Measurements from ENCODE around the gene PCDH10. TPM values are rescaled to one million over a fixed set of nuclear protein-coding genes. Genes with fewer than 3 reads are reported as not detected.

PCDH10 gene
- total RNA-seq, 1 donor from 2014 or later: not detected

DNA sequence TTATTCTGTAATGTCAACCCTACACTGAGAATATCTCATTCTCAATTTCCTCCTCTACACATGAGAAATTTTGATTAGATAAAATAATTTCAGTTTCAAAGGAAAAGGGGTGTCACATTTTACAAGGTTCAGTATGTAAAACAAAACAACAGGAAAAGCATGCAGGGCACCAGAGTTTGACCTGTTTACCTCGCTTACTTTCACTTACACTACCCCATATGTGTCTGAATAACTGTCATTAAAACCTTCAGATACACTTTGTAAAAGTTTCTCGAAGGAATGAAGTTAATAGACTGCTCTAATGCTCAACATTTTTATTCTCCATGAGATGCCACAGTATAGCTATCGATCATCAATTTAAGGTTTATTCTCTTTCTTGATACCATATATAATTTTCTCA is 12.3 kb upstream of the PCDH10 start:
- intact Hi-C loops (cut with micrococcal nuclease): no loop called here
- POLR2A ChIA-PET: no interaction called here
- TF ChIP-seq, protein P1, sequence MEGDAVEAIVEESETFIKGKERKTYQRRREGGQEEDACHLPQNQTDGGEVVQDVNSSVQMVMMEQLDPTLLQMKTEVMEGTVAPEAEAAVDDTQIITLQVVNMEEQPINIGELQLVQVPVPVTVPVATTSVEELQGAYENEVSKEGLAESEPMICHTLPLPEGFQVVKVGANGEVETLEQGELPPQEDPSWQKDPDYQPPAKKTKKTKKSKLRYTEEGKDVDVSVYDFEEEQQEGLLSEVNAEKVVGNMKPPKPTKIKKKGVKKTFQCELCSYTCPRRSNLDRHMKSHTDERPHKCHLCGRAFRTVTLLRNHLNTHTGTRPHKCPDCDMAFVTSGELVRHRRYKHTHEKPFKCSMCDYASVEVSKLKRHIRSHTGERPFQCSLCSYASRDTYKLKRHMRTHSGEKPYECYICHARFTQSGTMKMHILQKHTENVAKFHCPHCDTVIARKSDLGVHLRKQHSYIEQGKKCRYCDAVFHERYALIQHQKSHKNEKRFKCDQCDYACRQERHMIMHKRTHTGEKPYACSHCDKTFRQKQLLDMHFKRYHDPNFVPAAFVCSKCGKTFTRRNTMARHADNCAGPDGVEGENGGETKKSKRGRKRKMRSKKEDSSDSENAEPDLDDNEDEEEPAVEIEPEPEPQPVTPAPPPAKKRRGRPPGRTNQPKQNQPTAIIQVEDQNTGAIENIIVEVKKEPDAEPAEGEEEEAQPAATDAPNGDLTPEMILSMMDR (IDR thresholded peaks at IDR 0.05): no peak
- Mint-ChIP-seq H3K27me3 (no peaks in the 10 kb centered on the region), H3K4me1 (no peaks in the 10 kb centered on the region), H3K27ac (no peak overlapping the region), H3K9me3 (no peaks in the 10 kb centered on the region), H3K36me3 (ENCODE audit: low read depth) (no peaks in the 10 kb centered on the region), H3K4me3 (no peak overlapping the region)
- no peak for DNase-seq
- ATAC-seq (ENCODE audit: low read depth): no peak
- CTCF ChIA-PET: no interaction called here

DNA sequence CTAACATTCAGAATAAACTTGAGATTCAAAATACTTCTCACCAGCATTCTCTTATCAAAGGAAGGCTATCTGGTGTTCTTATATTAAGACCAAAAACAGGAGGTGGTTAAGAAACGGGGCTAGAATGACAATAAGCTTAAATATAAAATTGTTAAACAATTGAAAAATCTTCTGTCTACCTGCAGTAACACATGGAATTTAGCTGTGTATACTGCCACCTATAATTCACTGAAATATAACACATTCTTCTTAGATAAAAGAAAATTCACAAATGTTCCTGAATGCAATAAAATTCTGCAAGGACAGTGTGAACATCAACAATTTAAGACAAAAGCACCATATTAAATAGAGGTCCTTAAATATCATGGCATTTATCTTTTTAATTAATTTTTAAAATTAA is 11.5 kb upstream of the PCDH10 start:
- Mint-ChIP-seq H3K4me3 (no peak overlapping the region), H3K36me3 (ENCODE audit: low read depth) (no peaks in the 10 kb centered on the region), H3K27me3 (no peaks in the 10 kb centered on the region), H3K9me3 (no peaks in the 10 kb centered on the region), H3K27ac (no peak overlapping the region), H3K4me1 (no peaks in the 10 kb centered on the region)
- ChIA-PET CTCF (no interaction called here), POLR2A (no interaction called here)
- TF ChIP-seq, protein P1 (IDR thresholded peaks at IDR 0.05): no peak
- intact Hi-C loops (cut with micrococcal nuclease): no loop called here
- DNase-seq (no peak), ATAC-seq (ENCODE audit: low read depth) (no peak)

DNA sequence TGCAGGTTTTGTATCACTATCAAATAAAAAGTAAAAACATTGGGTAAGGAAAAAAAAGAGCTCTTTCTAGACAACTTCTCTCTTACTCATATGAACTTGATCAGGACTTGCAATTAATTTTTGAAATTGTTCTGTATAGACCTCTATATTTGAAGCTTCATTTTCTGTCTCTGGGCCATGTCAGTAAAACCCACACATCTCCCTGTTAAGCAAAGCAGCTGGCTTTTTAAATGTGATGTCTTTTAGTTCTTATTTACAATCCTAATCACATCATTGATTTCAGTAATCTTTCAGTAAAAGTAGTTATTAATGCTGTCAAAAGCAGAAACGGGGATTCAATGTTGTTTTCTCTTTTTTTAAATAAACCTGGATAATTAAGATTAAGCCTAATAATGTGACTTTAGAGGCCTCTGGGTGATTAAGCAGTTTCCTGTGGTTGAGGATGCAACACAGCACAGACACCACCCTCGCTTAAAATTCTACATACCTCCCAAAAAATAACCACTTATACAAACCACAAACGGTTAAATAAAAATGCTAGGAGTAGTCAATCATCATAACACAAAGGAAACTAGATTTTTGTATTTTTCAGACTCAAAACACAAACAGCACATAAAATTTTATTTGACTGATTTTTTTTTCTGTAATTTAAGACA is 5.2 kb upstream of the PCDH10 start:
- Mint-ChIP-seq H3K27me3 (peaks cover 25% of the 10 kb centered on the region), H3K36me3 (ENCODE audit: low read depth) (no peaks in the 10 kb centered on the region), H3K4me3 (no peak overlapping the region), H3K4me1 (peaks cover 4% of the 10 kb centered on the region), H3K9me3 (no peaks in the 10 kb centered on the region), H3K27ac (no peak overlapping the region)
- TF ChIP-seq, protein P1 (IDR thresholded peaks at IDR 0.05): no peak
- ATAC-seq (ENCODE audit: low read depth): no peak
- POLR2A ChIA-PET: no interaction called here
- CTCF ChIA-PET: no interaction called here
- intact Hi-C loops (cut with micrococcal nuclease): no loop called here
- no peak for DNase-seq

DNA sequence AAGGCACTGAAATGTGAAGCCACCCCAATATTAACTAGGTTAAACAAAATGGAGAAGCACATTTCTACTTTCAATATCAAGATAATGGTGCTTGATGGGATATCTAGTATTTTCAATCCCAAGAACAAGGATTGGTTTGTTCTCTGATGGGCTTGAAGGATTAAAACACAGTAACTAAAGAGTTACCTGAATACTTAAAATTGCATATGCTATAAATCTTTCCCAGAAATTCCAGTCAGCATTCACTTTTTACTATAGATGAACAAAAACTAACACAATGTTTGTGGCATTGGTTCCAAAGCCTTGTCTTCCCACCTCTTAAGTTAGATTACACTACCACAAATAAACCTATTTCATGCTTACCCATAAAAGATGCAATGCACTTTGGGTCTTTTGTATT is 3.9 kb upstream of the PCDH10 start:
- DNase-seq: no peak
- CTCF ChIA-PET: no interaction called here
- POLR2A ChIA-PET: no interaction called here

DNA sequence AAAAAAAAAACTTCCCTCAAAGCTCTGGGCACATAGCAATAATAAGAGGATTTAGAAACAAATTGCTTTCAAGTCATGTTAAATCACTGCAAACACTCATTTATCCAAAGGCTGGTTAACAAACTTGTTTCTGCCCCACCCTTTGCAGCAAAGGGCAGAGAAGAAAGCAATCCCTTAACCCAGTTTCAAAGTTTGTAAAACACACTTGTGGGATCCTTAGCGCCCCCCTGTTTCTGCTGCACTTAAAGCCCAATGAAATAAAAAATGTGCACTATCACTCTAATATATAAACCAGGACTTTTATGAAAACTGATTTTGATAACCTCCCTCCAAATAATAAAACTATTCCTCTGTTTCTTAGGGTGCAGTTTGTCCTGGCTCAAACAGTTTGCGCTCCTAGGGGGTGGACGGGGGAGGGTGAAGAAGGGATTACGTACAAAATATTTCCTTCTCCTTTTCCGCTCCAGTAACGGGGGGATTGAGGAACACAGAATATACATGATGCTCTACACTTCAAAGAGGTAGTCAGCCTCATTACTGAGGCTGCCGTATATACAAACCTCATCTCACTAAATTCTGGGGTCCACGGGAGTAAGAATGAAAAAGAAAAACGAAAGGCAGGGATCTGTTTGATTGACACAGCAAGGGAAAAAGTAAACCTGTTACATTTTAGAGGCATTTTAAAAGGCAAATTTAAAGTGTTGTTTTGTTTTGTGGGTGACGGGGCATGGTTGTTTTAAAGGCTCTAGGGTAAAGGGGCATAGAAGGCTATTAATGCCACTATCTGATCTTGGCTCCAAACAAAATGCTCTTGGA is 3.1 kb upstream of the PCDH10 start:
- TF ChIP-seq, protein P1 (IDR thresholded peaks at IDR 0.05): no peak
- peaks cover 43% of the 10 kb centered on the region for H3K27me3 Mint-ChIP-seq
- H3K4me3 Mint-ChIP-seq: no peak overlapping the region
- DNase-seq (no peak), ATAC-seq (ENCODE audit: low read depth) (no peak)
- H3K9me3 Mint-ChIP-seq: no peaks in the 10 kb centered on the region
- POLR2A ChIA-PET: no interaction called here
- H3K4me1 Mint-ChIP-seq: peaks cover 15% of the 10 kb centered on the region
- no peaks in the 10 kb centered on the region for H3K36me3 Mint-ChIP-seq (ENCODE audit: low read depth)
- intact Hi-C loops (cut with micrococcal nuclease): no loop called here
- CTCF ChIA-PET: interaction anchor here (0.8 to 1.1 kb wide), 3 partner anchors 9 to 15 kb away, joined by 3 read pairs; no protein-coding TSS in a partner anchor
- H3K27ac Mint-ChIP-seq: no peak overlapping the region

More for the DNA sequence above, 3.9 kb upstream of the PCDH10 start:
- no peak for ATAC-seq (ENCODE audit: low read depth)
- Mint-ChIP-seq H3K27ac (no peak overlapping the region), H3K36me3 (ENCODE audit: low read depth) (no peaks in the 10 kb centered on the region), H3K4me1 (peaks cover 15% of the 10 kb centered on the region), H3K27me3 (peaks cover 37% of the 10 kb centered on the region), H3K4me3 (no peak overlapping the region), H3K9me3 (no peaks in the 10 kb centered on the region)
- TF ChIP-seq, protein P1 (IDR thresholded peaks at IDR 0.05): no peak
- intact Hi-C loops (cut with micrococcal nuclease): no loop called here
